Muscle layer of duodenum (tissue), 2 donors: ENCODE results near the gene MT1M.
"Not testable (repeated sequence)": the region's sequence is repeated elsewhere in the genome, so short reads cannot be mapped to it uniquely, and the experiment has no call there.

Experiments
- H3K27ac ChIP-seq: one replicate; pipeline ENCODE4 v1.7.0; 2013; ENCODE audit warnings: mild to moderate bottlenecking, low read length
- H3K27me3 ChIP-seq: one replicate; pipeline ENCODE4 v1.7.0; 2013; ENCODE audit warnings: low read depth, mild to moderate bottlenecking, control low read depth, low read length
- H3K36me3 ChIP-seq, 2 donors: one replicate each; pipeline ENCODE4 v1.7.0; 2013; ENCODE audit warnings: low read length in 2 of 2, control low read depth in 1 of 2, mild to moderate bottlenecking in 1 of 2; ENCODE audit not compliant: insufficient read depth in 2 of 2, control insufficient read depth in 1 of 2
- H3K4me1 ChIP-seq, 2 donors: one replicate each; pipeline ENCODE4 v1.7.0; 2013; ENCODE audit warnings: low read length in 2 of 2, mild to moderate bottlenecking in 2 of 2, control low read depth in 1 of 2, moderate library complexity in 1 of 2; ENCODE audit not compliant: insufficient read depth in 2 of 2, control insufficient read depth in 1 of 2
- H3K4me3 ChIP-seq, 2 donors: one replicate each; pipeline ENCODE4 v1.7.0; 2013; ENCODE audit warnings: low read length in 2 of 2, low read depth in 1 of 2, mild to moderate bottlenecking in 1 of 2
- H3K9me3 ChIP-seq, 2 donors: one replicate each; pipeline ENCODE4 v1.7.0; 2013; ENCODE audit warnings: low read length in 2 of 2, control low read depth in 1 of 2, mild to moderate bottlenecking in 1 of 2; ENCODE audit not compliant: control insufficient read depth in 1 of 2
- donor health status: healthy.

The MT1M gene

GRCh38 chr16:56658327-56658875 lies 25.9 kb downstream of the MT1M start:
- Histone ChIP-seq H3K9me3 (no peaks in the 10 kb centered on the region), H3K36me3 (no peaks in the 10 kb centered on the region), H3K27ac (peak overlapping the region; percentile 82), H3K4me1 (peaks cover 0 to 12% of the 10 kb centered on the region in 2 donors), H3K27me3 (peaks cover 22% of the 10 kb centered on the region), H3K4me3 (peak overlapping the region; percentile 56 to 76)

DNA sequence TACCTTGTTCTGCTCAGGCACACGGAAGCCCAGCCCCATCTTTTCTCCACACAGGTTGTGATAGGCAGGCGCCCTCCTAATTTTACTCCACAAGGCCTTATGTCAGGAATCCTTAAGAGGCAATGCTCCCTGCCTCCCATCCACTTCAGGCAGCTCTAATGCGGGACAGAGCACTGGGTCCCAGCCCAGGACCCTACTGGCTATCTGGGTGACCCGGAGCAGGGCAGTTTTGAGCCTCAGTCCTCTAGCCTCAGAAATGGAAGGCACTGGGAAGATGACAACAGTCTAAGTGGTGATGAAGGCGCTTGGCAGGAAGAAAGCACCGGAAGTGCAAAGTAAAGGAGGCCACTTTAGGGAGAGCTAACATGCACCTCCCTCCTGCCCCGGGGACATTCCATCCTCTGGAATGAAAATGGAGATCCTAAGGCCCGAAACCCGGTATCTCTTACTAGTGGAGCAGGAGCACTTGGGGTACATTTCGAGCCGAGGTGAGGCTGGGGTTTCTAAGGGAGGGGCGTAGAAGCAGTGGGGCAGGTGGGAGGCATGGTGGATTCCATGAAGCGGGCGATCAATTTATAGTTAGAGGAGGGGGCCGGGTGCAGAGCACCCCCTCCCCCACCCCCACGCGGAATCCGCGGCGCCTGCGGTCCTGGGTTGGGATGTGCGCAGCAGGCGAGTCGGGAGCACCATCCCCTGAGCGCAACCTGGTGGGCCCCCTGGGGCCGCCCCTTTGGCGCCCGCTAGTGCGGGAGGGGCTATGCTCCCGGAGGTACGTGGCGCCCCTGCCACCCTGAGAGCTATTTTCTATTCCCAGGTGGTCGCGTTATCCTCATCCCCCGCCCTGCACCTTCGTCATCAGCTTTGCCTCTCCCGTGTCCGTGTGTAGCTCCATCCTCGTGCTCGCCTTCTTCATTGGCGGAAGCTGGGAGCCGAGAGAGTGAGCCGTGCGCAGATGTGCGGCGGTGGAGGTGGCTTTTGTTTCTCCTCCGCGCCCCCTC lies 30.2 kb downstream of the MT1M start:
- Histone ChIP-seq H3K27ac (no peak overlapping the region), H3K9me3 (no peaks in the 10 kb centered on the region), H3K4me3 (no peak overlapping the region), H3K36me3 (no peaks in the 10 kb centered on the region), H3K4me1 (peaks cover 0 to 7% of the 10 kb centered on the region in 2 donors), H3K27me3 (peaks cover 36% of the 10 kb centered on the region)

GRCh38 chr16:56664506-56664905 lies 32.0 kb downstream of the MT1M start:
- Histone ChIP-seq H3K9me3 (no peaks in the 10 kb centered on the region), H3K36me3 (no peaks in the 10 kb centered on the region), H3K27ac (no peak overlapping the region), H3K27me3 (peaks cover 40% of the 10 kb centered on the region), H3K4me3 (no peak overlapping the region), H3K4me1 (peaks cover 0 to 13% of the 10 kb centered on the region in 2 donors)

DNA sequence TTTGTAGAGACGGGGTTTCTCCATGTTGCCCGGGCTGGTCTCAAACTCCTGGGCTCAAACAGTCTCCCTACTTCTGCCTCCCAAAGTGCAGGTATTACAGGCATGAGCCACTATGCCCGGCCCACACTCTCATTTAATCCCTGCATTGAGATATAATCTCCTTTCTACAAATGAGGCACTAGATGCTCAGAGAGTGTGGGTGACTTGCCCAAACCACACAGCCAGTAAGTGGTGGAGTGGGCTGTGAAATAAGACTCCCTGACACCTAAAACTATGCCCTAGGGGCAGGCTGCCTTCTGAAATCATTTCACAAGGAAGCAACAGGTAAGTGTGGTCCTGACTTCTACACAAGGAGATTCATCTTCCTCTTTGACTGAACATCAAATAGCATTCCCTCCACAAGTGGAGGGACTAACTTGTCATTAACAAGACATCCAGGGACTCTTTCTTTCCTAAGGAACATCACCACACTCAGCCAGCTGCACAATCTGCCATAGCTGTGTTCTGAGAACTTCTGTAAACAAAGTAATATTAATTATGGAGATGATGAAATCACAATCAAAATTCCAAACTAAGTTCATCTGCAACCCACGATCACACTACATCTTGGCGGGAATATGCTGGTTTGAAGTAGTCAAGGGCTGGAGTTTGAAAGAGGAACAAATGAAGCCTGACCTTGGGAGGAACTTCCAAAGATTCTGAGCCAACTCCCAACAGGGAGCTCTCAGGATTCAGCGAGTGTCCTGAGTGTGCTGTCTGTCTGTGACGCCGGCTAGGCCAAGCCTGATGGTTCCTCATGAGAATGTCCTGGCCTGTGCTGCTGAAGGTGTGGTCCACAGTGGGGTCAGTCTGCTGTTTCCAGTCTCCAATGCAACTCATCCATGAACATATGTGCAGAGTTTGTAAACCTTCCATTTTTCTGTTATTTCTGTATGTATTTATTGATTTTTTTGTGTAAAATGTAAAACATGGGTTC lies 33.1 kb downstream of the MT1M start:
- Histone ChIP-seq H3K27me3 (peaks cover 47% of the 10 kb centered on the region), H3K4me1 (peaks cover 0 to 15% of the 10 kb centered on the region in 2 donors)
- not testable (repeated sequence) for H3K9me3 ChIP-seq, H3K4me3 ChIP-seq, H3K36me3 ChIP-seq, H3K27ac ChIP-seq

- Histone ChIP-seq H3K4me3 (peak within 1 kb of the TSS in 1 of 2 donors; percentile 53), H3K9me3 (no peaks in the 10 kb centered on the region), H3K27me3 (peaks cover 38% of the 10 kb centered on the region), H3K36me3 (no peaks in the 10 kb centered on the region), H3K27ac (peak within 1 kb of the TSS; percentile 73), H3K4me1 (peaks cover 0 to 12% of the 10 kb centered on the region in 2 donors)
Observed at GRCh38 chr16:56667581-56668571, 35.4 kb downstream of the MT1M start, which contains the start of gene MT1G. Gene MT1G, minus strand, starts transcription at chr16:56668065. Its CDS starts 72 bp downstream, at chr16:56667993.

DNA sequence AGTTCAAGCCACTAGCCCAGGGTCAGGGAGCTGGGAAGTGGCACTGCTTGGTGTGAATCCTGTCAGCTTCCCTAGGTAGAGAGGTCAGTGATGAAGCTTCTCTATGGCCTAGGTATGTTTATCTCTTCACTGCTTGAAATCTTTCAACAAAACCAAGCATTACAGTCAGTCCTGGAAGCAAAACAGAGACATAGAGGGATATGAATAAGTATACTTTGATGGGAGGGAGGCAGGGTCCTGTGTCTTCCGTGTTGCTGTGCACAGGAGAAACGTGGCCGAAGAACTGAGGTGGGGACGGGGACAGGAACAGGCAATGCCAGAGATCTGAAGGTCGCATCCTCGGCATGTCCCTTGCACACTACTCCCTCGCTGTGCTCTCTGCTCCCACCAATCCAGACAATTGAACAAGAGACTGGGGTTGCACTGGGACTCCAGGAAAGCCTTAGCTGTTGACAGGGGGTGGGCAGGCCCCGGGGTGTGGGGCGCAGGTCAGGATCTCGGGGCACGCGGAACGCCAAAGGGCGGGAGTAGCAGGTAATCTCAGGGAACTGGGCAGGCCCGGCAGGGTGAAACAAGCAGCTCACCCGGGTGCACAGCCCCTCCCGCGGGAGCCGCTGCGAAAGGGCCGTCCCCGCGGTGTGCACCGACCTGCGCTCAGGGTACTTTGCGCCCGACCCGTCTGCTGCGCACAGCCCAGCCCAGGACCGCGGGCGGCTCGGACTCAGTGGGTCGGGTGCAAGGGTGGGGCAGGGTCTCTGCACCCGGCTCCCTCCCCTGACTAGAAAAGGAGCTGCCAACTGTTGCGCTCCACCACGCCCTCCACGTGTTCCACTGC lies 36.8 kb downstream of the MT1M start, which contains the start of gene MT1H:
TSS of gene MT1H (plus strand) at position 810 of the 835 bp plus-strand sequence. CDS start 71 bp downstream, outside the sequence.
- Histone ChIP-seq H3K27me3 (peaks cover 38% of the 10 kb centered on the region), H3K27ac (peak within 1 kb of the TSS; percentile 79), H3K9me3 (no peaks in the 10 kb centered on the region), H3K36me3 (no peaks in the 10 kb centered on the region), H3K4me1 (peaks cover 0 to 10% of the 10 kb centered on the region in 2 donors), H3K4me3 (peak within 1 kb of the TSS in 1 of 2 donors; percentile 59)

DNA sequence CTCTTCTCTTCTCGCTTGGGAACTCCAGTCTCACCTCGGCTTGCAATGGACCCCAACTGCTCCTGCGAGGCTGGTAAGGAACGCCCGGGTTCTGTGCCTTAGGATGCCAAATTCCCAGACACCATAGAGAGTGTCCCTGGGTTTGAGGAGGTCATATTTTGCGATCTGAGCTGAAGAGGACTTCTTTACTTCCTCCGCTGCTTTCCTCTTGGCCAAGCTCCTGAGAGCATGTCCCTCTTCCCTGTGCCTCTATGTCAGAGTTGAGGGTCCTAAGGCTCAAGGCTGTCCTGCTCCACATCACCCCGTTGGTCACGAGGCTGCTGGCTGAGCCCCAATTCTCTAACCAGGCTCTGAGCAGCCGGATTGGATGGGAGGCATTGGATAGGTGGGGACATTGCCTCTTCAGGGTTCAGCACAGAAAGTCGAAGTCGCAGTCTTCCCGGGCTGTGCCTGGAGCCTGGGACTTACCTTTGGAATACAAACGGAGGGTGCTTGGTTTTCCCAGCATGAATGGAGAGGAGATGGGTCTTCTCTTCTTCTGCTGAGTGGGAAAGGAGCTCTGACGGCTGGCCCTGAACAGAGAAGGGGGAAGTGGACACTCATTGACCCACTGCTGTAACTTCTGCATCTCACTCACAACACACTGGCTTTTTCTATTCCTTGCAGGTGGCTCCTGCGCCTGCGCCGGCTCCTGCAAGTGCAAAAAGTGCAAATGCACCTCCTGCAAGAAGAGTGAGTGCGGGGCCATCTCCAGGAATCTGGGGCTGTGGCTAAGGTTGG lies 37.6 kb downstream of the MT1M start:
- no peaks in the 10 kb centered on the region for H3K9me3 ChIP-seq
- peaks cover 0 to 10% of the 10 kb centered on the region in 2 donors for H3K4me1 ChIP-seq
- H3K27ac ChIP-seq = peak overlapping the region; percentile 79
- no peaks in the 10 kb centered on the region for H3K36me3 ChIP-seq
- peaks cover 38% of the 10 kb centered on the region for H3K27me3 ChIP-seq
- H3K4me3 ChIP-seq = peak overlapping the region in 1 of 2 donors; percentile 59

DNA sequence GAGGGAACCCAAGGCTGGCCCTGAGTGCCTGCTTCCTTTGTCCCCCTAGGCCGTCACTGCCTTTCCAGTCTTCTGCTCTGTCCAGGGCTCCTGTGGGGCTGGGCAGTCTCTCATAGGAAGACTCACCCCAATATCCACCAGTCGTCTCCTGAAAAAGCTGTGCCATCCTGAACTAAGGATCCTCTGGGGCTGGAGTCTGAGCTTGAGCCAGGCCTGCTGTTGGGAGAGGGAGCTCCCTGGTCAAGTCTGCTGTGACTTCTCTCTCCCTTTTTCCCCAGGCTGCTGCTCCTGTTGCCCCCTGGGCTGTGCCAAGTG lies 38.1 kb downstream of the MT1M start:
- no peaks in the 10 kb centered on the region for H3K36me3 ChIP-seq
- H3K4me1 ChIP-seq = peaks cover 0 to 10% of the 10 kb centered on the region in 2 donors
- peak overlapping the region in 1 of 2 donors; percentile 59 for H3K4me3 ChIP-seq
- no peaks in the 10 kb centered on the region for H3K9me3 ChIP-seq
- H3K27ac ChIP-seq = peak overlapping the region; percentile 79
- H3K27me3 ChIP-seq = peaks cover 38% of the 10 kb centered on the region

GRCh38 chr16:56671691-56672090 lies 39.2 kb downstream of the MT1M start:
- not testable (repeated sequence) for H3K27ac ChIP-seq, H3K36me3 ChIP-seq, H3K9me3 ChIP-seq, H3K4me3 ChIP-seq
- H3K4me1 ChIP-seq = peaks cover 0 to 14% of the 10 kb centered on the region in 2 donors
- H3K27me3 ChIP-seq = peaks cover 34% of the 10 kb centered on the region
